Activated T-cell treated with anti-CD3 and anti-CD28 coated beads for 4 hours (primary cell): Measurements from ENCODE around the gene TAMALIN.

Experiments
- DNase-seq: peaks from one replicate; pipeline ENCODE4 v3.0.0-alpha.2; 2020

The TAMALIN gene

GRCh38 chr12:52056801-52057637 is 50.3 kb downstream of the TAMALIN start:
- no peak for DNase-seq

- no peak for DNase-seq
These were observed 51.2 kb downstream of the TAMALIN start for GRCh38 chr12:52057638-52058576.

- no peak for DNase-seq
These were observed 52.0 kb downstream of the TAMALIN start for GRCh38 chr12:52058631-52059361.

GRCh38 chr12:52059582-52060497 is 53.1 kb downstream of the TAMALIN start:
- DNase-seq: no peak

GRCh38 chr12:52060498-52061177 is 53.9 kb downstream of the TAMALIN start:
- no peak for DNase-seq

GRCh38 chr12:52061470-52062166 is 54.9 kb downstream of the TAMALIN start:
- no peak for DNase-seq

- DNase-seq: no peak
These were observed 55.7 kb downstream of the TAMALIN start for GRCh38 chr12:52062167-52063081.

- DNase-seq: no peak
These were observed 56.6 kb downstream of the TAMALIN start for GRCh38 chr12:52063082-52063924.

GRCh38 chr12:52063981-52064649 is 57.4 kb downstream of the TAMALIN start:
- no peak for DNase-seq
